Measurements from ENCODE around the gene HLA-DMB.

Gene HLA-DMB

DNA sequence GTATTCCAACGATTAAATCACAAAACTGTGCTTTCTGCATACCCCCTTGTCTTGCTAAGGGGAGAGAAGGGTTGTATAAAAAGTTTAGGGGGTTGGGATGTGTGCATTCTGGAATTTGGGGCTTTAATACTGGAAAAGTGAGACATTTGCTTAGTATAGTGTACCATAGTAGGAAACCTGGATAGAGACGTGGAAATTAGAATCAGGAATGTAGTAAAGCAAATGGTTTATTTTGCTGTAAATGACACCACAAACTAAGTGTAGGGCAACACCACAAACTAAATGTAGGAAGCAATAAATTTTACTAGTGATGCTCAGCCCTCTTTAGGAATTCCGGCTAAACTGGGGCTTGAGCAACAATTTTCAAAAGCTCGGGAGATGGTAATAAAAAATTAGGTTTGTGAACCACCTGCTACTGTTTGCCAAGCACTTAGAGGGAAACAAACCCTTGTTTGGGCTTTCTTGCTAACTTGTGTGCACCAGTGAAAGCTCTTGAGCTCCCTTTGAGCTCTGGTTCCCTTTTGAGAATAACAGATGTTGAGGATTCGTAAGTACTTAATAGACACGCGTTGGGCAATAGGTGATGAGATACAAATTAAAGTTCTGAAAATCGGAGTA, 41.4 kb upstream of the HLA-DMB start:
- peak overlapping the region; percentile 100 for H3K27ac ChIP-seq
- TF ChIP-seq ZFX (IDR thresholded peaks at IDR 0.05; ENCODE audit: borderline replicate concordance) = no peak
- TF ChIP-seq, protein P1, sequence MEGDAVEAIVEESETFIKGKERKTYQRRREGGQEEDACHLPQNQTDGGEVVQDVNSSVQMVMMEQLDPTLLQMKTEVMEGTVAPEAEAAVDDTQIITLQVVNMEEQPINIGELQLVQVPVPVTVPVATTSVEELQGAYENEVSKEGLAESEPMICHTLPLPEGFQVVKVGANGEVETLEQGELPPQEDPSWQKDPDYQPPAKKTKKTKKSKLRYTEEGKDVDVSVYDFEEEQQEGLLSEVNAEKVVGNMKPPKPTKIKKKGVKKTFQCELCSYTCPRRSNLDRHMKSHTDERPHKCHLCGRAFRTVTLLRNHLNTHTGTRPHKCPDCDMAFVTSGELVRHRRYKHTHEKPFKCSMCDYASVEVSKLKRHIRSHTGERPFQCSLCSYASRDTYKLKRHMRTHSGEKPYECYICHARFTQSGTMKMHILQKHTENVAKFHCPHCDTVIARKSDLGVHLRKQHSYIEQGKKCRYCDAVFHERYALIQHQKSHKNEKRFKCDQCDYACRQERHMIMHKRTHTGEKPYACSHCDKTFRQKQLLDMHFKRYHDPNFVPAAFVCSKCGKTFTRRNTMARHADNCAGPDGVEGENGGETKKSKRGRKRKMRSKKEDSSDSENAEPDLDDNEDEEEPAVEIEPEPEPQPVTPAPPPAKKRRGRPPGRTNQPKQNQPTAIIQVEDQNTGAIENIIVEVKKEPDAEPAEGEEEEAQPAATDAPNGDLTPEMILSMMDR (IDR thresholded peaks at IDR 0.05) = no peak

DNA sequence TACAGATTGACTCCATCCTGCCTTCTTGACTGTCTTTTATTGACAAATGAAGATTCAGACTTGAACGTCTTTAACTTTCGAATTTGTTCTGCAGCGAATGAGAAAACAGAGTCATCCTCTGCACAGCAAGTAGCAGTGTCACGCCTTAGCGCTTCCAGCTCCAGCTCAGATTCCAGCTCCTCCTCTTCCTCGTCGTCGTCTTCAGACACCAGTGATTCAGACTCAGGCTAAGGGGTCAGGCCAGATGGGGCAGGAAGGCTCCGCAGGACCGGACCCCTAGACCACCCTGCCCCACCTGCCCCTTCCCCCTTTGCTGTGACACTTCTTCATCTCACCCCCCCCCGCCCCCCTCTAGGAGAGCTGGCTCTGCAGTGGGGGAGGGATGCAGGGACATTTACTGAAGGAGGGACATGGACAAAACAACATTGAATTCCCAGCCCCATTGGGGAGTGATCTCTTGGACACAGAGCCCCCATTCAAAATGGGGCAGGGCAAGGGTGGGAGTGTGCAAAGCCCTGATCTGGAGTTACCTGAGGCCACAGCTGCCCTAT, 39.7 kb upstream of the HLA-DMB start:
- no peak for TF ChIP-seq ZFX (IDR thresholded peaks at IDR 0.05; ENCODE audit: borderline replicate concordance)
- TF ChIP-seq, protein P1 (IDR thresholded peaks at IDR 0.05) = no peak
- H3K27ac ChIP-seq = peak overlapping the region; percentile 100

DNA sequence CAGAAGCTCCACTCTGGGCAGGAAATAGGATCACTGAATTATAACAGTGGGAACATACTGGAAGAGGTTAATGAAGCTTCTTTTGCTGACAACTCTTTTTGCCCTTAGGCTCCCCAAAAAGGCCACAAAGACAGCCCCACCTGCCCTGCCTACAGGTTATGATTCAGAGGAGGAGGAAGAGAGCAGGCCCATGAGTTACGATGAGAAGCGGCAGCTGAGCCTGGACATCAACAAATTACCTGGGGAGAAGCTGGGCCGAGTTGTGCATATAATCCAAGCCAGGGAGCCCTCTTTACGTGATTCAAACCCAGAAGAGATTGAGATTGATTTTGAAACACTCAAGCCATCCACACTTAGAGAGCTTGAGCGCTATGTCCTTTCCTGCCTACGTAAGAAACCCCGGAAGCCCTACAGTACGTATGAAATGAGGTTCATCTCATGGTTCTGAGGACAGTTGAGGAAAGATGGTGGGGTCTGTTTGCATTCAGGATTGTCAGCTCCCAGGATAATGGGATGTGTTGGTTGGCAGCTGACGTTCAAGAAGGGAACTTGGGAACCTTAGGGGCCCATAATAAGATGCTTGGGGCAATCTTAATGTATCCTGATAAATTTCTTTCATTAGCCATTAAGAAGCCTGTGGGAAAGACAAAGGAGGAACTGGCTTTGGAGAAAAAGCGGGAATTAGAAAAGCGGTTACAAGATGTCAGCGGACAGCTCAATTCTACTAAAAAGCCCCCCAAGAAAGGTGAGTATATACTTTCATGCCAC, 39.1 kb upstream of the HLA-DMB start:
- H3K27ac ChIP-seq = peak overlapping the region; percentile 100
- no peak for TF ChIP-seq ZFX (IDR thresholded peaks at IDR 0.05; ENCODE audit: borderline replicate concordance)
- TF ChIP-seq, protein P1 (IDR thresholded peaks at IDR 0.05) = no peak

DNA sequence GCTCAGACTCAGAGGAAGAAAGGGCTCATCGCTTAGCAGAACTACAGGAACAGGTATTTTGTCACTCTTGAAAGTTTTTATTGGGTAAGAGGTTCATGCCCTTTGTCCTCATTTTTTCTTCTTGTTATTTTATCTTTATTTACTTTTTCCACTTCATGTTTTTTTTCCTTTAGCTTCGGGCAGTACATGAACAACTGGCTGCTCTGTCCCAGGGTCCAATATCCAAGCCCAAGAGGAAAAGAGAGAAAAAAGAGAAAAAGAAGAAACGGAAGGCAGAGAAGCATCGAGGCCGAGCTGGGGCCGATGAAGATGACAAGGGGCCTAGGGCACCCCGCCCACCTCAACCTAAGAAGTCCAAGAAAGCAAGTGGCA, 37.1 kb upstream of the HLA-DMB start:
- peak overlapping the region; percentile 100 for H3K27ac ChIP-seq
- no peak for TF ChIP-seq ZFX (IDR thresholded peaks at IDR 0.05; ENCODE audit: borderline replicate concordance)
- TF ChIP-seq, protein P1 (IDR thresholded peaks at IDR 0.05) = no peak

DNA sequence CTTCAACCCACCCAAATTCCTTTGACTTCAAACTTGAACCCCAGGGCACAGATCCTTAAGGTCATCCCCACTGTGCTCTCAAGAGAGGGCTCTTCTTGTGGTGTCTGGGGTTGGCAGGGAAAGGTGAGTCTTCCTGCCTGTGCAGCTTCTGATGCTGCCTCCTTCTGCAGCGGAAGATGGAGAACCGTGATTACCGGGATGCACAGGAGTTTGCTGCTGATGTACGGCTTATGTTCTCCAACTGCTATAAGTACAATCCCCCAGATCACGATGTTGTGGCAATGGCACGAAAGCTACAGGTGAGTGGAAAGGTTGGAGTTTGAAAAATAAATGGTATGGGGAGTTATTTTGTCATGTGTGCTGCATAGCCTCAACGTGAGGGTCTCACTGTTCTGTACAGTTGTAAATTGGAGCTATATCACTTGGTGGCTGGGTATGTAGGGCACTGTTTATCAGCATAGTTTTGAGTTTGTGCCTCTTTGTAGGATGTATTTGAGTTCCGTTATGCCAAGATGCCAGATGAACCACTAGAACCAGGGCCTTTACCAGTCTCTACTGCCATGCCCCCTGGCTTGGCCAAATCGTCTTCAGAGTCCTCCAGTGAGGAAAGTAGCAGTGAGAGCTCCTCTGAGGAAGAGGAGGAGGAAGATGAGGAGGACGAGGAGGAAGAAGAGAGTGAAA, 36.6 kb upstream of the HLA-DMB start:
- H3K27ac ChIP-seq = peak overlapping the region; percentile 100

DNA sequence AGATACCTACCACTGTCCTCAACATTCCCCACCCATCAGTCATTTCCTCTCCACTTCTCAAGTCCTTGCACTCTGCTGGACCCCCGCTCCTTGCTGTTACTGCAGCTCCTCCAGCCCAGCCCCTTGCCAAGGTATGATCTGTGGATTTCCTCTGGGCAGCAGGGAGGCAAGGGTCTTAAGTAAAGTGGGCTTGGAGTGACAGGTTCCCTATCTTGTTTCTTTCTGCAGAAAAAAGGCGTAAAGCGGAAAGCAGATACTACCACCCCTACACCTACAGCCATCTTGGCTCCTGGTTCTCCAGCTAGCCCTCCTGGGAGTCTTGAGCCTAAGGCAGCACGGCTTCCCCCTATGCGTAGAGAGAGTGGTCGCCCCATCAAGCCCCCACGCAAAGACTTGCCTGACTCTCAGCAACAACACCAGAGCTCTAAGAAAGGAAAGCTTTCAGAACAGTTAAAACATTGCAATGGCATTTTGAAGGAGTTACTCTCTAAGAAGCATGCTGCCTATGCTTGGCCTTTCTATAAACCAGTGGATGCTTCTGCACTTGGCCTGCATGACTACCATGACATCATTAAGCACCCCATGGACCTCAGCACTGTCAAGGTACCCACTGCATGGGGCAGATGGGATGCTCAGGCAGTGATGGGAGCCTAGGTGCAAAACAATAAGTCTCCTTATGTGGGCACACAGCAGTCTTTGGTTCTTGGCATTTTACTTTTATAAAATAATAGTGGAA, 35.7 kb upstream of the HLA-DMB start:
- TF ChIP-seq, protein P1 (IDR thresholded peaks at IDR 0.05) = no peak
- no peak for TF ChIP-seq ZFX (IDR thresholded peaks at IDR 0.05; ENCODE audit: borderline replicate concordance)
- H3K27ac ChIP-seq = peak overlapping the region; percentile 100

More for the DNA sequence above, 36.6 kb upstream of the HLA-DMB start:
- no peak for TF ChIP-seq ZFX (IDR thresholded peaks at IDR 0.05; ENCODE audit: borderline replicate concordance)
- TF ChIP-seq, protein P1 (IDR thresholded peaks at IDR 0.05) = no peak

Data from 22Rv1 (cell line).